ENCODE data around the gene PPFIA1.

Gene PPFIA1

GRCh38 chr11:70243912-70244652 is 26.4 kb upstream of the PPFIA1 start:
- TF ChIP-seq, protein P1, sequence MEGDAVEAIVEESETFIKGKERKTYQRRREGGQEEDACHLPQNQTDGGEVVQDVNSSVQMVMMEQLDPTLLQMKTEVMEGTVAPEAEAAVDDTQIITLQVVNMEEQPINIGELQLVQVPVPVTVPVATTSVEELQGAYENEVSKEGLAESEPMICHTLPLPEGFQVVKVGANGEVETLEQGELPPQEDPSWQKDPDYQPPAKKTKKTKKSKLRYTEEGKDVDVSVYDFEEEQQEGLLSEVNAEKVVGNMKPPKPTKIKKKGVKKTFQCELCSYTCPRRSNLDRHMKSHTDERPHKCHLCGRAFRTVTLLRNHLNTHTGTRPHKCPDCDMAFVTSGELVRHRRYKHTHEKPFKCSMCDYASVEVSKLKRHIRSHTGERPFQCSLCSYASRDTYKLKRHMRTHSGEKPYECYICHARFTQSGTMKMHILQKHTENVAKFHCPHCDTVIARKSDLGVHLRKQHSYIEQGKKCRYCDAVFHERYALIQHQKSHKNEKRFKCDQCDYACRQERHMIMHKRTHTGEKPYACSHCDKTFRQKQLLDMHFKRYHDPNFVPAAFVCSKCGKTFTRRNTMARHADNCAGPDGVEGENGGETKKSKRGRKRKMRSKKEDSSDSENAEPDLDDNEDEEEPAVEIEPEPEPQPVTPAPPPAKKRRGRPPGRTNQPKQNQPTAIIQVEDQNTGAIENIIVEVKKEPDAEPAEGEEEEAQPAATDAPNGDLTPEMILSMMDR (IDR thresholded peaks at IDR 0.05; ENCODE audit: low read depth, low read length) = no peak

GRCh38 chr11:70244698-70245097 is 25.8 kb upstream of the PPFIA1 start:
- no peak overlapping the region for H3K4me3 ChIP-seq (ENCODE audit: low read depth, low read length)
- TF ChIP-seq, protein P1 (IDR thresholded peaks at IDR 0.05; ENCODE audit: low read depth, low read length) = no peak

More at GRCh38 chr11:70243912-70244652, 26.4 kb upstream of the PPFIA1 start:
- H3K4me3 ChIP-seq (ENCODE audit: low read depth, low read length) = no peak overlapping the region

DNA sequence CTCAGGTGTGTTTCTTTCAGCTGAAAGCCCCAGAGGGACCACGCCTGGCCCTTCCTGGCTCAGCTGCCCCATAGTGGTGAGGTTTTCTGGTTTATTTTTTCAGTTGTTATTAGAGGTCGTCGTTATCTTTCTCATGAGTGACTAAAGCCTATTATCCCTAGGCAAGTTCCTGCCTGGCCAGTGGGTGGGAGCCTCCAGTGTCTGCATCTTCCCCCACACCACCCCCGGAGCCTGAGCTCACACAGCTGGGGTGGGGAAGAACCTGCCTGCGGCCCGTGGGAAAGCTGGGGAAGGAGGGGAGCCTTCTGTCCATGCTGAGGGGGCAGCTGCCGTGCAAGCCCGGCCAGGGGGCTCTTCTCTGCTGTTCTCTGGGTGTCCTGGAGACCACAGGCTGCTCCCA is 24.3 kb upstream of the PPFIA1 start:
- TF ChIP-seq, protein P1 (IDR thresholded peaks at IDR 0.05; ENCODE audit: low read depth, low read length) = no peak
- H3K4me3 ChIP-seq (ENCODE audit: low read depth, low read length) = no peak overlapping the region

DNA sequence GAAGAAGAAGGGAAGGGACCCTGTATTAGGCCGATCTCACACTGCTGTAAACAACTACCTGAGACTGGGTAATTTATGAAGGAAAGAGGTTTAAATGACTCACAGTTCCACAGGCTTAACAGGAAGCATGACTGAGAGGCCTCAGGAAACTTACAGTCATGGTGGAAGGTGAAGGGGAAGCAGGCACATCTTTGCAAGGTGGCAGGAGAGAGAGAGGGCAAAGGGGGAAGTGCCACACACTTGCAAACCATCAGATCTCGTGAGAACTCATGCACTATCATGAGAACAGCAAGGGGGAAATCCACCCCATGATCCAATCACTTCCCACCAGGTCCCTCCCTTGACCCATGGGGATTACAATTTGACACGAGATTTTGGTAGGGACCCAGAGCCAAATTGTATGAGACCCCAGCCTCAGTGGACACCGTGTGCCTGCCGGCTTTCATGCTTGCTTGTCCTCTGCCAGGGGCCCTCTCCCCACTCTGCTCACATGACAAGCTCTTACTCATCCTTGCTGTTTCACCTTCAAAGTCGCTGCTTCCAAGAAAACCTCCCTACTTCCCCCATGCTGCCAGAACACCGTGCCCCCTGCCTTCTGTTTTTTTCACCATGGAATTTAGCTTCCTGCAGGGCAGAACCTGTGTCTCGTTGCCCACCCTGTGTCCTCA is 23.3 kb upstream of the PPFIA1 start:
- TF ChIP-seq, protein P1 (IDR thresholded peaks at IDR 0.05; ENCODE audit: low read depth, low read length) = no peak

GRCh38 chr11:70247710-70248072 is 22.8 kb upstream of the PPFIA1 start:
- no peak overlapping the region for H3K4me3 ChIP-seq (ENCODE audit: low read depth, low read length)

More for the DNA sequence above, 23.3 kb upstream of the PPFIA1 start:
- H3K4me3 ChIP-seq (ENCODE audit: low read depth, low read length) = no peak overlapping the region

DNA sequence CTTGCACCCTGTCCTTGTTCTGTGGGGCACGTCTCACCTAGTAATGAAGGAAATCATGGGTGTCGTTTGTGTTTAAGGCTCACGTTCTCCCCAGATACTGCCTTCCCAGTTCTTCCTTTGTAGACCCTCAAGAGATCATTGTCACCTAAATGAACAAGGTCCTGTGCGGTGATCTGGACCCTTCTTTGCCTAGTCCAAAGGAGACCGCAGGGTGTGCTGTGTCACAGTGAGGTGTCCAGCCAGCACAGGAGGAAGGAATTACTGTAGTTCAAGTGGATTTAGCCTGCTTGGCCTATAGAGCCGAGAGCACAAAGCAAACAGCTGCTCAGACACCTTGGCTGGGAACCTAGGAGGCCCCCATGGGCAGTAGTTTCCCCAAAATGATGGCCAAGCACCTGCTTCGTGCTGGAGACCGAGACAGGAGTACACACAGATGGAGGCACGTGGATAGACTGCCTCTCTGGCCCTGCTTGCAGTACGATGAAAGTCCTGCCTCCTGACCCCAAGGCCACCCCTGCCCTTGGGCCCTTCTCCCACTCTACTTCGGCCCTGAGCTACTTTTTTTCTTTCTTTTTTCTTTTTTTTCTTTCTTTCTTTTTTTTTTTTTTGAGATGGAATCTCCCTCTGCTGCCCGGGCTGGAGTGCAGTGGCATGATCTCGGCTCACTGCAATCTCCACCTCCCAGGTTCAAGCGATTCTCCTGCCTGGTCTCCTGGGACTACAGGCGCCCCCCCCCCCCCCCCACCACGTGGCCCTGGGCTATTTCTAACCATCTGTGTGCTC is 19.4 kb upstream of the PPFIA1 start:
- TF ChIP-seq, protein P1 (IDR thresholded peaks at IDR 0.05; ENCODE audit: low read depth, low read length) = no peak
- no peak overlapping the region for H3K4me3 ChIP-seq (ENCODE audit: low read depth, low read length)

More at GRCh38 chr11:70247710-70248072, 22.8 kb upstream of the PPFIA1 start:
- TF ChIP-seq, protein P1 (IDR thresholded peaks at IDR 0.05; ENCODE audit: low read depth, low read length) = no peak

Data from WI38 (cell line).